Measurements from ENCODE around the gene TBC1D2B. TPM values are rescaled to one million over a fixed set of nuclear protein-coding genes. Genes with fewer than 3 reads are reported as not detected.

Gene TBC1D2B
- total and polyA plus RNA-seq, 2 of the 4 experiments (the other 2 are of a cell fraction): 17.7 to 28.3 TPM

DNA sequence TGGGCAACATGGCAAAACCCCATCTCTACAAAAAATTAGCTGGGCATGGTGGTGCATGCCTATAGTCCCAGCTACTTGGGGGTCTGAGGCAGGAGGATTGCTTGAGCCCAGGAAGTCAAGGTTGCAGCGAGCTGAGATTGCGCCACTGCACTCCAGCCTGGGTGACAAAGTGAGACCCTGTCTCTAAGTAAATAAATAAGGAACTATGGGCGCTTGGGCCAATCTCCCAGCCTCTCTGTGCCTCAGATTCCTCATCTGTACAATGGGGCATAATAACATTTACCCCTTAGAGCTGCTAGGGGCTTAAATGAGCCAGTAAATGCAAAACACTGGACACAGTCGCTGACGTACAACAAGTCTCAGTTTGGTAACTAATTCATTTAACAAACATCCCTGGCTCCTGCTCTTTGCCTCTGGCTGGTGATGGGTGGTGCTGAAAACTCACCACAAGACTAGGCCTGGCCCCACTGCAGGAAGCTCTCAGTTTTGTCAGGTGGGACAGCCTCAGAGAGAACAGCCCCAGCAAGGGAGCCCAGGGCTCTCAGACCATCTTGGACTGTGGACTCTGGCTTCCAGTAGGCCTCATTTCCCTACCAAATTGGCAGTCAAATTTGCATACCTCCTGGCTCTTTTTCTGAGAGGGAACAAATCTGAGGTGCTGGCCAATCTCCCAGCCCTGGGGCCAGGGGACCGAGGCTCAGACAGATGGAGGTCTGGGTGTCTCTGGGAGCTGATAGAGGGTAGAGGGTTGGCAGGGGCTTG lies 6.4 kb upstream of the TBC1D2B start:
- Histone ChIP-seq H4K5ac (ENCODE audit: low read depth, low read length) (no peak overlapping the region; the same call in 1 of the 2 replicates), H4K20me1 (ENCODE audit: insufficient read depth, low read length) (no peaks in the 10 kb centered on the region; the same call in 1 of the 2 replicates), H3K56ac (ENCODE audit: extremely low read depth, insufficient read depth, low read length) (no peak overlapping the region), H2AFZ (replicated peaks; ENCODE audit: low read length, poor library complexity) (no peak overlapping the region), H4K8ac (ENCODE audit: low read depth in 2 of 2, low read length in 2 of 2) (no peak overlapping the region), H2BK120ac (ENCODE audit: low read depth, low read length) (peak overlapping the region; percentile 26), H3K18ac (ENCODE audit: low read depth, low read length) (no peak overlapping the region; the same call in 1 of the 2 replicates), H4K91ac (ENCODE audit: insufficient read depth, low read depth, low read length) (no peak overlapping the region; the same call in 1 of the 2 replicates), H3K23ac (ENCODE audit: low read depth, low read length) (no peak overlapping the region), H2BK20ac (ENCODE audit: low read depth, low read length) (peak overlapping the region; percentile 5; the same call in 1 of the 2 replicates), H3K14ac (replicated peaks; ENCODE audit: low read depth, low read length) (no peak overlapping the region), H3K4me1 (ENCODE audit: control insufficient read depth, insufficient read depth, low read length) (peaks cover 27% of the 10 kb centered on the region), H3K9ac (ENCODE audit: low read depth, low read length) (no peak overlapping the region), H3K4me3 (ENCODE audit: insufficient read depth, low read depth, low read length) (no peak overlapping the region), H3K79me1 (ENCODE audit: low read depth in 1 of 2, low read length in 2 of 2) (no peaks in the 10 kb centered on the region), H3K4me2 (ENCODE audit: low read depth, low read length) (no peak overlapping the region), H2BK15ac (ENCODE audit: low read depth, low read length) (no peak overlapping the region; the same call in 2 of the 3 replicates), H2BK5ac (ENCODE audit: low read depth, low read length, poor library complexity, severe bottlenecking) (no peak overlapping the region), H3K27ac (ENCODE audit: insufficient read depth, low read length) (no peak overlapping the region), H3K9me1 (ENCODE audit: insufficient read depth, low read length) (peaks cover 22% of the 10 kb centered on the region), H2AK9ac (replicated peaks; ENCODE audit: low read depth, low read length, poor library complexity) (no peak overlapping the region), H3K9me3 (ENCODE audit: control insufficient read depth, insufficient read depth, low read length) (no peaks in the 10 kb centered on the region), H3K27me3 (ENCODE audit: control insufficient read depth, insufficient read depth, low read length) (no peaks in the 10 kb centered on the region; the same call in 1 of the 2 replicates), H3K36me3 (ENCODE audit: control insufficient read depth, insufficient read depth, low read length) (no peaks in the 10 kb centered on the region), H2AK5ac (ENCODE audit: low read depth, low read length) (peak overlapping the region; percentile 49), H3K4ac (ENCODE audit: low read depth, low read length) (no peak overlapping the region)
- ATAC-seq (ENCODE audit: low read depth) (no peak), DNase-seq (no peak)
- no TSS peak for BruUV-seq (replicated peaks)
- in situ Hi-C loops (cut with MboI; ENCODE audit: low sequenced_read_pairs): no loop called here
- 63% methylated on average over 2 of the region's 6 CpGs; no CpG with 5 or more reads in 1 of the 2 experiments for WGBS, 2 experiments (ENCODE audit: extremely low coverage in 2 of 2, insufficient read length in 1 of 2)
- ChIA-PET CTCF (interaction anchor here (0.6 to 0.8 kb wide), 2 partner anchors 11 to 116 kb away, joined by 3 to 4 read pairs; no protein-coding TSS in a partner anchor), POLR2A (ENCODE audit: unreplicated experiment) (interaction anchor here (0.6 kb wide), 1 partner anchor 10 kb away, joined by 3 read pairs; no protein-coding TSS in a partner anchor)
- dilution Hi-C loops (cut with HindIII; ENCODE audit: low sequenced_read_pairs, unreplicated experiment): no loop called here
- intact Hi-C loops (cut with micrococcal nuclease): no loop called here
- TF ChIP-seq CEBPB (IDR thresholded peaks at IDR 0.05; ENCODE audit: low read depth, low read length) (no peak), SMC3 (IDR thresholded peaks at IDR 0.05; ENCODE audit: low read depth, low read length) (no peak), RFX5 (IDR thresholded peaks at IDR 0.05; ENCODE audit: low read depth, low read length) (no peak), MXI1 (IDR thresholded peaks at IDR 0.05; ENCODE audit: borderline replicate concordance, low read depth, low read length) (no peak), NFE2L2 (IDR thresholded peaks at IDR 0.05; ENCODE audit: low read depth, low read length) (no peak), CHD1 (IDR thresholded peaks at IDR 0.05; ENCODE audit: low read depth, low read length) (no peak), POLR2A (IDR thresholded peaks at IDR 0.05; ENCODE audit: low read depth, low read length) (no peak), RAD21 (IDR thresholded peaks at IDR 0.05; ENCODE audit: low read length) (no peak), BHLHE40 (IDR thresholded peaks at IDR 0.05; ENCODE audit: low read depth, low read length) (no peak), MAZ (IDR thresholded peaks at IDR 0.05; ENCODE audit: borderline replicate concordance, low read depth, low read length) (no peak), MAFK (IDR thresholded peaks at IDR 0.05; ENCODE audit: low read depth, low read length) (no peak)
- TF ChIP-seq, protein P1, sequence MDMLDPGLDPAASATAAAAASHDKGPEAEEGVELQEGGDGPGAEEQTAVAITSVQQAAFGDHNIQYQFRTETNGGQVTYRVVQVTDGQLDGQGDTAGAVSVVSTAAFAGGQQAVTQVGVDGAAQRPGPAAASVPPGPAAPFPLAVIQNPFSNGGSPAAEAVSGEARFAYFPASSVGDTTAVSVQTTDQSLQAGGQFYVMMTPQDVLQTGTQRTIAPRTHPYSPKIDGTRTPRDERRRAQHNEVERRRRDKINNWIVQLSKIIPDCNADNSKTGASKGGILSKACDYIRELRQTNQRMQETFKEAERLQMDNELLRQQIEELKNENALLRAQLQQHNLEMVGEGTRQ (IDR thresholded peaks at IDR 0.05; ENCODE audit: low read depth, low read length): no peak
- TF ChIP-seq, protein P2, sequence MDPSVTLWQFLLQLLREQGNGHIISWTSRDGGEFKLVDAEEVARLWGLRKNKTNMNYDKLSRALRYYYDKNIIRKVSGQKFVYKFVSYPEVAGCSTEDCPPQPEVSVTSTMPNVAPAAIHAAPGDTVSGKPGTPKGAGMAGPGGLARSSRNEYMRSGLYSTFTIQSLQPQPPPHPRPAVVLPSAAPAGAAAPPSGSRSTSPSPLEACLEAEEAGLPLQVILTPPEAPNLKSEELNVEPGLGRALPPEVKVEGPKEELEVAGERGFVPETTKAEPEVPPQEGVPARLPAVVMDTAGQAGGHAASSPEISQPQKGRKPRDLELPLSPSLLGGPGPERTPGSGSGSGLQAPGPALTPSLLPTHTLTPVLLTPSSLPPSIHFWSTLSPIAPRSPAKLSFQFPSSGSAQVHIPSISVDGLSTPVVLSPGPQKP (IDR thresholded peaks at IDR 0.05; ENCODE audit: borderline replicate concordance, low read depth, low read length): no peak
- TF ChIP-seq, protein P3, sequence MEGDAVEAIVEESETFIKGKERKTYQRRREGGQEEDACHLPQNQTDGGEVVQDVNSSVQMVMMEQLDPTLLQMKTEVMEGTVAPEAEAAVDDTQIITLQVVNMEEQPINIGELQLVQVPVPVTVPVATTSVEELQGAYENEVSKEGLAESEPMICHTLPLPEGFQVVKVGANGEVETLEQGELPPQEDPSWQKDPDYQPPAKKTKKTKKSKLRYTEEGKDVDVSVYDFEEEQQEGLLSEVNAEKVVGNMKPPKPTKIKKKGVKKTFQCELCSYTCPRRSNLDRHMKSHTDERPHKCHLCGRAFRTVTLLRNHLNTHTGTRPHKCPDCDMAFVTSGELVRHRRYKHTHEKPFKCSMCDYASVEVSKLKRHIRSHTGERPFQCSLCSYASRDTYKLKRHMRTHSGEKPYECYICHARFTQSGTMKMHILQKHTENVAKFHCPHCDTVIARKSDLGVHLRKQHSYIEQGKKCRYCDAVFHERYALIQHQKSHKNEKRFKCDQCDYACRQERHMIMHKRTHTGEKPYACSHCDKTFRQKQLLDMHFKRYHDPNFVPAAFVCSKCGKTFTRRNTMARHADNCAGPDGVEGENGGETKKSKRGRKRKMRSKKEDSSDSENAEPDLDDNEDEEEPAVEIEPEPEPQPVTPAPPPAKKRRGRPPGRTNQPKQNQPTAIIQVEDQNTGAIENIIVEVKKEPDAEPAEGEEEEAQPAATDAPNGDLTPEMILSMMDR (conservative IDR thresholded peaks at IDR 0.05; ENCODE audit: low read depth, low read length): no peak

Measured in IMR-90 (cell line).